Stomach (tissue), 9 donors: ENCODE results near the gene DNAJB8. TPM values are rescaled to one million over a fixed set of nuclear protein-coding genes. Genes with fewer than 3 reads are reported as not detected.

Experiments
- DNase-seq, 2 donors: peaks; one replicate each; pipeline versions ENCODE4 v3.0.0 to v3.0.0-alpha.2; 2013 to 2019
- H3K27ac ChIP-seq, 5 donors: fragments of 200-600 bp in 4 of 5; sonication (generic) in 4 of 5; one replicate each; pipeline ENCODE4 v1.5.1; 2013 to 2019; ENCODE audit warnings: mild to moderate bottlenecking in 1 of 5, moderate library complexity in 1 of 5
- H3K27me3 ChIP-seq, 3 donors: fragments of 200-600 bp; sonication (generic); one replicate each; pipeline ENCODE4 v1.5.1; 2017 to 2019; ENCODE audit warnings: mixed run types in 1 of 3
- H3K36me3 ChIP-seq, 4 donors: fragments of 200-600 bp; sonication (generic); 1 replicate in 3 of 4; 2 replicates in 1 of 4; pipeline ENCODE4 v1.5.1; 2016 to 2019
- H3K4me1 ChIP-seq, 4 donors: fragments of 200-600 bp; sonication (generic); one replicate each; pipeline ENCODE4 v1.5.1; 2016 to 2019
- H3K4me3 ChIP-seq, 4 donors: fragments of 200-600 bp; sonication (generic) in 3 of 4; one replicate each; pipeline ENCODE4 v1.5.1; 2016 to 2019; ENCODE audit warnings: mild to moderate bottlenecking in 1 of 4
- H3K9me3 ChIP-seq, 4 donors: fragments of 200-600 bp; sonication (generic); one replicate each; pipeline ENCODE4 v1.5.1; 2016 to 2019
- CTCF ChIP-seq, 7 experiments: fragments of 450-650 bp in 4 of 7; fragments of 200-600 bp in 3 of 7; sonication (generic) in 3 of 7; IDR thresholded peaks; one replicate each; pipeline ENCODE4 v1.5.1; 2016 to 2019; ENCODE audit warnings: antibody characterized with exemption in 7 of 7, control low read depth in 2 of 7, mild to moderate bottlenecking in 1 of 7
- EP300 ChIP-seq: sonication (generic); formaldehyde crosslinking; IDR thresholded peaks from one replicate; pipeline ENCODE4 v1.6.1; 2017; ENCODE audit warnings: antibody characterized with exemption
- POLR2A ChIP-seq, 4 donors: fragments of 450-650 bp; IDR thresholded peaks; one replicate each; pipeline ENCODE4 v1.6.1; 2016; ENCODE audit warnings: antibody characterized with exemption in 4 of 4, control low read depth in 2 of 4, mild to moderate bottlenecking in 1 of 4, moderate library complexity in 1 of 4
- POLR2AphosphoS5 ChIP-seq, 3 donors: sonication (generic); formaldehyde crosslinking; IDR thresholded peaks; one replicate each; pipeline ENCODE4 v1.6.1; 2016; ENCODE audit warnings: antibody characterized with exemption in 3 of 3
- WGBS, 5 donors: extraction: QIAGEN DNeasy Blood & Tissue Kit in 3 of 5; methylation state at CpG; one replicate each; pipeline versions ENCODE4 v1.1.5 to v1.1.7; 2013 to 2018; 5-methylcytosine and 5-hydroxymethylcytosine counted together
- intact Hi-C: fragments of 100-400 bp; cut with DNase I; formaldehyde crosslinking; loops from one replicate; pipeline ENCODE4 v1.15.1; 2023; ENCODE audit warnings: low total_unique reads
- polyA plus RNA-seq, 3 donors: library from polyadenylated mRNA; stranded (reverse); fragments of 200-250 nt; gene quantifications; one replicate each; pipeline ENCODE4 v1.2.3, GENCODE V29; 2013
- total RNA-seq, 5 donors: library from RNA; depleted of rRNA; stranded (reverse); fragments of >200 nt; gene quantifications; one replicate each; pipeline versions ENCODE4 v1.1.0 to v1.2.3, GENCODE V29; 2014 to 2016
- donor health status: healthy with polysubstance abuse.
- donor health status: Bipolar disorder and iron deficiency.
- donor health status: healthy.

Gene DNAJB8
- total and polyA plus RNA-seq, 8 donors = not detected

- no peak overlapping the region for H3K27ac ChIP-seq
- no peak for DNase-seq
- peaks cover 4 to 12% (median 9%) of the 10 kb centered on the region in 4 donors for H3K4me1 ChIP-seq
- peaks cover 0 to 21% (median 9%) of the 10 kb centered on the region in 3 donors for H3K27me3 ChIP-seq
- no peak for TF ChIP-seq POLR2AphosphoS5 (IDR thresholded peaks at IDR 0.05)
- no peak for TF ChIP-seq CTCF (IDR thresholded peaks at IDR 0.05)
- no peak for TF ChIP-seq EP300
- no peak for TF ChIP-seq POLR2A (IDR thresholded peaks at IDR 0.05)
- H3K9me3 ChIP-seq = peaks cover 0 to 5% (median 2%) of the 10 kb centered on the region in 4 donors
- H3K4me3 ChIP-seq = no peak overlapping the region
- WGBS, 5 donors = 88 to 95% (median 94%) methylated on average over 3 of the region's 3 CpGs
- intact Hi-C loops = no loop called here
- H3K36me3 ChIP-seq = no peaks in the 10 kb centered on the region
Measured at GRCh38 chr3:128422762-128423524, 43.7 kb downstream of the DNAJB8 start.

GRCh38 chr3:128421966-128422365 lies 44.7 kb downstream of the DNAJB8 start:
- peaks cover 0 to 13% (median 4%) of the 10 kb centered on the region in 3 donors for H3K27me3 ChIP-seq
- TF ChIP-seq POLR2AphosphoS5 (IDR thresholded peaks at IDR 0.05) (no peak), CTCF (IDR thresholded peaks at IDR 0.05) (no peak), POLR2A (IDR thresholded peaks at IDR 0.05) (no peak), EP300 (no peak)
- H3K27ac ChIP-seq = no peak overlapping the region
- H3K36me3 ChIP-seq = no peaks in the 10 kb centered on the region
- no peak overlapping the region for H3K4me3 ChIP-seq
- H3K4me1 ChIP-seq = peaks cover 4 to 12% (median 9%) of the 10 kb centered on the region in 4 donors
- no peak for DNase-seq
- H3K9me3 ChIP-seq = peaks cover 0 to 5% (median 2%) of the 10 kb centered on the region in 4 donors
- WGBS, 5 donors = 83 to 90% (median 88%) methylated on average over 7 of the region's 7 CpGs
- intact Hi-C loops = no loop called here

GRCh38 chr3:128421439-128421836 lies 45.3 kb downstream of the DNAJB8 start:
- peaks cover 0 to 9% (median under 1%) of the 10 kb centered on the region in 3 donors for H3K27me3 ChIP-seq
- no peak for TF ChIP-seq POLR2AphosphoS5 (IDR thresholded peaks at IDR 0.05)
- TF ChIP-seq EP300 = no peak
- no peak for TF ChIP-seq CTCF (IDR thresholded peaks at IDR 0.05)
- TF ChIP-seq POLR2A (IDR thresholded peaks at IDR 0.05) = no peak
- H3K4me1 ChIP-seq = peaks cover under 1 to 8% (median 5%) of the 10 kb centered on the region in 4 donors
- 54 to 86% (median 68%) methylated on average over 2 to 11 of the region's 11 CpGs for WGBS, 5 donors
- H3K4me3 ChIP-seq = no peak overlapping the region
- H3K9me3 ChIP-seq = peaks cover 0 to 5% (median 2%) of the 10 kb centered on the region in 4 donors
- no peaks in the 10 kb centered on the region for H3K36me3 ChIP-seq
- DNase-seq = peak in 1 of 2 donors; percentile 39
- intact Hi-C loops = no loop called here
- no peak overlapping the region for H3K27ac ChIP-seq

GRCh38 chr3:128420720-128421438 lies 45.8 kb downstream of the DNAJB8 start:
- intact Hi-C loops = no loop called here
- Histone ChIP-seq H3K27me3 (peaks cover 0 to 5% (median 0%) of the 10 kb centered on the region in 3 donors), H3K4me1 (peaks cover 0 to 3% (median 0%) of the 10 kb centered on the region in 4 donors), H3K36me3 (no peaks in the 10 kb centered on the region), H3K9me3 (peaks cover 0 to 5% (median 2%) of the 10 kb centered on the region in 4 donors), H3K27ac (no peak overlapping the region), H3K4me3 (no peak overlapping the region)
- DNase-seq = no peak
- WGBS, 5 donors = 84 to 95% (median 87%) methylated on average over 10 to 12 of the region's 12 CpGs; no CpG with 5 or more reads in 1 of the 5 donors
- TF ChIP-seq CTCF (IDR thresholded peaks at IDR 0.05) (no peak), POLR2A (IDR thresholded peaks at IDR 0.05) (no peak), POLR2AphosphoS5 (IDR thresholded peaks at IDR 0.05) (no peak), EP300 (no peak)
